Epithelial cell of proximal tubule (primary cell): Measurements from ENCODE around the gene ENTPD6. TPM values are rescaled to one million over a fixed set of nuclear protein-coding genes. Genes with fewer than 3 reads are reported as not detected.

Source experiments
- DNase-seq: peaks from one replicate; pipeline ENCODE4 v3.0.0-alpha.2; 2011; ENCODE audit warnings: low read depth
- H3K4me3 ChIP-seq: 2 replicates; pipeline ENCODE4 v1.5.1; 2011; ENCODE audit warnings: low read depth, mild to moderate bottlenecking, low read length
- CTCF ChIP-seq: conservative IDR thresholded peaks from 2 replicates; pipeline ENCODE4 v1.5.1; 2012; ENCODE audit warnings: low read depth, mild to moderate bottlenecking, low read length
- total RNA-seq: library from RNA; depleted of rRNA; stranded (reverse); fragments of >200 nt; gene quantifications from 2 replicates; pipeline ENCODE4 v1.2.3, GENCODE V29; 2015

The ENTPD6 gene
- total RNA-seq, 1 donor from 2014 or later: 76.5 TPM

DNA sequence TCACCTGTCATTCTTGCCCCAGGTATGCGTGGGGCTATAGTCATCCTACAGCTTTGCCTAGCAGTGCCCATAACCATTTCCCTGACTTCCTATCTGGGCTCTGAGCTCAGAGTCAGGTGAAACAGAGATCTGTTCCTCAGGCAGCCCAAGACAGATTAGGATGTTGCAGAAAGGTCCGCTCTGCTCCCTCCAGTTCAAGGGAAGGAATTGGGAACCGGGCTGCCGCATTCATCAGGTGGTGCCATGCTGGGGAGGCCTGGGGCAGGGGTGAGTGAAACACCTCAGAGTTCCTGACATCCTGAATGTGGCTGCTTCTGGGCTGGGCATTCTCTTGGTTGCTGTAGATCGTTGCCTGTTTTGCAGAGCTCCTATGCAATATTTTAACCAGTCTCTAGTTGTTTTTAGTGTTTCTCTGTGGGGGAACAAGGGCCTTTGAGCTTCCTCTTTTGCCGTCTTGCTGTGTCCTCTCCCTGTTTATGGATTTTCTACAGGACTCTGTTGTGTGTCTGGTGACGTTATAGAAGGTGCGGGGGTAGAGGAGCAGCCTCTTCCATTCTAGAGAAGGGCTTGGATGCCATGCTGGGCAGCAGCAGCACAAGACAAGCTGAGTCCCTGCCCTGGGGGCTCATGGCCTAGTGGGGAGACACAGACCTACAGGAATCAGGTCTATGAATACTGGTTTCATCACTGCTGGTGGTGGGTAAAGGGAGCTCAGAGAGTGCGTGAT is 9.2 kb downstream of the ENTPD6 start:
- DNase-seq: no peak
- no peak for TF ChIP-seq CTCF

GRCh38 chr20:25205277-25206062 is 10.0 kb downstream of the ENTPD6 start:
- no peak for TF ChIP-seq CTCF
- no peak for DNase-seq
- H3K4me3 ChIP-seq: no peak overlapping the region

More for the DNA sequence above, 9.2 kb downstream of the ENTPD6 start:
- no peak overlapping the region for H3K4me3 ChIP-seq

DNA sequence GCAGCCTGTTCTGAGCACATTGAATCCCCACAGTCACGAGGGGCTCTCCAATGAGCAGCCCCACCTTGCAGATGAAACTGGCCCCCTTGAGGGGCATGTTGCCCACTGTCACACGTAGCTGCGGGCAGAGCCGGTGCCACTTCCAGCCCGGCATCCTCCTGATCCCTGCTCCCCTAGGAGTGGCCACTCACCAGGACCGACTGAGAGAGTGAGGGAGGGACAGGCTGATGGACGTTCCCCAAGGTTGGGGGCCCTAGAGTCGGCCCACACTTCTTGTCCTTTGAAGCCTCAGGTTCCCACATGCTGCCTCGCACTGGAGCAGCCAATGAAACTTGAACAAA is 10.5 kb downstream of the ENTPD6 start:
- DNase-seq: no peak
- no peak for TF ChIP-seq CTCF
- no peak overlapping the region for H3K4me3 ChIP-seq

DNA sequence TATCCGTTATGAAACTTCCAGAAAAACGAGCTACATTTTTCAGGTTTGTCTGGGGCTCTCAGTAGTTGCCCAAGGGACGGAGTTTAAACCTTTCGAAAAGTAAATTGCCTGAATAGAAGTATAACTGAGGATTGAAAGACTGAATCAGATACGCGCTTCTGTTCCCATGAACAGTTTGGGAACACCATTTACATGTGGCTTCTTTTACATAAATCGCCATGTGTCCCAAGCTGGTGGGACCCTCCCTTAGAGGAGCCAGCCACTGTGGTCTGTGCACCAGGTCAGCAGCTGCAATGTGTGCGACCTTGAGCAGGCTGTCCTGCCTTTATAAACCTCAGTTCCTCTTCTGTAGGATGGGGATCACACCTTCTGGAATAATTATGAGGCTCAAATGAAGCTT is 11.0 kb downstream of the ENTPD6 start:
- DNase-seq: no peak
- no peak for TF ChIP-seq CTCF
- no peak overlapping the region for H3K4me3 ChIP-seq

DNA sequence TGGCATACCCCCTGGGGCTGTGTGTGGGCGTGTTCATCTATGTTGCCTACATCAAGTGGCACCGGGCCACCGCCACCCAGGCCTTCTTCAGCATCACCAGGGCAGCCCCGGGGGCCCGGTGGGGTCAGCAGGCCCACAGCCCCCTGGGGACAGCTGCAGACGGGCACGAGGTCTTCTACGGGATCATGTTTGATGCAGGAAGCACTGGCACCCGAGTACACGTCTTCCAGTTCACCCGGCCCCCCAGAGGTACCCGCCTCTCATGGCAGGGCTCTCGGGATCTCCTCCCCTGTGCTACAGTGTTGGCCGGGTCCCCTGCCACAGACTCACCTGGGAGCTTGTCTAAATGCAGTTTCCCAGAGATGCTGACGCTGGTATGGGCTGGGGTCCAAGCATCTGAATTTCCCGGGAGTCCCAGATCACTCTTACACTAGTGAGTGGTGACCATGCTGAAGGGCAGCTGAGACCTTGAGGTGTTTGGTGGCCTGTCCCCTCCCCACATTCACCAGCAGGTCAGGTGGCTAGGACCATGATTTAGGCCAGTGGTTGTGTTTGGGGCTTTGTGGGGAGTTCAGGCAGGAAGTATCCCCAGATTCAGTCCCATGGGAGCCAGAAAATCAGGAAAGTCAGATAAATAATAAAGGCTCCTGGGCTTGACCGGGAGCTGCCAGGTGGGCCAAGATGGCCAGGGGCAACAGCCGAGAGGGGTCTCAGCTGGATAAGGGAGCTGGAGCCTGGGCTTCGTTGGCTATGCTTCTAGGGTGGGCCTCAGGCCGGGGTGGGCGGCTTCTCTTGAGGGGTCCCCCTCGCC is 11.8 kb downstream of the ENTPD6 start:
- TF ChIP-seq CTCF: no peak
- H3K4me3 ChIP-seq: no peak overlapping the region
- DNase-seq: no peak

DNA sequence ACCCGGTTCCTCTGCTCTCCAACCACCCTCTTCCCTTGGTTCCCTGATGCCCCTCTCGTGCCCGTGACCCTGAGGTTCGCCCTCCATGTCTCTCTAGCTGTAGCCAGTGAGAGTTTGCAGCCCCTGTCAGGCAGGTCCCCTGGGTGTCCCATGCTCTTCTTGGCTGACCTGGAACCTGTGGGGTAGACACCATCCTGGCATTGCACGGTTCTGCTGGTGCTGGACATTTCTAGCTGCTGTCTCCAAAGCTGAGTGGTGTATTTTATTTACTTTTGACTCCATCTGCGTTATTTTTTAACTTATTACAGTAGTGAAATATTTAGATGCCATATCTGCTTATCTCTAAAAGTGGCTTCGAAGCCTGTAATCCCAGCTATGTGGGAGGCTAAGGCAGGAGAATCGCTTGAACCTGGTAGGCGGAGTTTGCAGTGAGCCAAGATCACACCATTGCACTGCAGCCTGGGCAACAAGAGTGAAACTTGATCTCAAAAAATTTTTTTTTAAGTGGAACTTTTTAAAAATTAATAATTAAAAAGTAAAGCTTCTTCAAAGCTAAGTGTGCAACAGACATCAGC is 12.5 kb downstream of the ENTPD6 start:
- no peak for DNase-seq
- no peak for TF ChIP-seq CTCF
- no peak overlapping the region for H3K4me3 ChIP-seq
